HG02678 (cell line): ENCODE results near the gene TCP11L2.

ENCODE experiments used
- ATAC-seq: cut with Tn5 transposase; IDR thresholded peaks from one replicate; pipeline ENCODE4 v1.9.1; 2021; ENCODE audit warnings: mild to moderate bottlenecking, moderate library complexity; ENCODE audit not compliant: unreplicated experiment

Gene TCP11L2

DNA sequence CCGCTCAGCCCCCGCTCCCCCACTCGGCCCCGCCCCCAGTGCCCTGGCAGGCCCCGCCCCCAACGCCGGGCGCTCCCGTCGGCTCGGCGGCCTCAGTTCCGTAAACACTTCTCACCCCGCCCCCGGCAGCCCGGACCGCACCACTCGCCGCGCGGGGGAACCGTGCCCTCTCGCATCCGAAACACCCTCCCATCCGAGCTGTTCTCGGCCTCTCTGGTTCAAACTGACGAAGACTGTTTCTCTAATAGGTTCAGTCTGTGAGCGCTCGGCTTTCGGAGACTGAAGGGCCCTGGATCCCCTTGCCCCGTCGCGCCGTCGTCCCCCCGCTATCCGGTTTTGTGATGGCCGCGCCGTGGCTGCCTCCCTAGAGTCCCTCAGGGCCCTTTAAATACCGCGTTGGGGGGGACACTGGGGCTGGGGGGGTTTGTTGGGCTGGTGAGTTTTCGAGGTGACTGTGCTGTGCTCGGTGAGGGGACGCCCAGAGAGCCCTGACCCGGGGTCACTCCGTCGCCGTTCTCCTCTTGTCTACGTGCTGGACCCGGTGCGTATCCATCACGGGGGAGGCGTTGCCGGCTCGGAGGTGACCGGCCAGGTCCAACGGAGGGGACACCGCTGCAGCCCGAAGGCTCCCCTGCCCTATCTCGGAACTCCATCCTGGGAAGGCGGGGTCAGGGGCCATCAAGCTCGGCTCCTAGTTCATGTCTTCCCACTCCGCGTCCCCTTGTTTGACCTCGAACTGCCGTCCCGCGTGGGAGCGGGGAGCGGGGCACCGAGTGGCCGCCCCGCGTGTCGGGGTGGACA, at the start of gene TCP11L2:
TCP11L2 (plus strand) TSS at position 333 of the 801 bp plus-strand sequence. CDS start 8,343 bp downstream, outside the sequence.
- ATAC-seq = peak; percentile 64

DNA sequence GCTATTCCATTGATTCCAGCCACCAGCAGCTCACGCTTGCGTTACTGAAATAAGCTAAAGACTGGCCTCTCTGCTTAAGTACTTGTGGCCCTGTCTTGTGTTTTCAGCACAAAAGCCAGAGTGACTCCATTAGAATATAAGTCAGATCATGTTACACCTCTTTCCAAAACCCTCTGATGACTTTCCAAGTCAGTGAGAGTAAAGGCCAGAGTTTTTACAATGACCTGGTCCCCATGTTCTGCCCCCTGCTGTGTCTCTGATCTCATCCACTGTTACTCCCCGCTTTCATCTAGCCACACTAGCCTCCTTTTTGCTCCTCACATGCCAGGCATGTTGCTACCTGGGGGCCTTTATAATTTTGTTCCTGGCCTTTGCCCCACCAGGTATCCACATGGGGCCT, 47.8 kb upstream of the TCP11L2 start:
- ATAC-seq = no peak

- ATAC-seq = no peak
Measured at GRCh38 chr12:106255493-106255892, 47.0 kb upstream of the TCP11L2 start.

DNA sequence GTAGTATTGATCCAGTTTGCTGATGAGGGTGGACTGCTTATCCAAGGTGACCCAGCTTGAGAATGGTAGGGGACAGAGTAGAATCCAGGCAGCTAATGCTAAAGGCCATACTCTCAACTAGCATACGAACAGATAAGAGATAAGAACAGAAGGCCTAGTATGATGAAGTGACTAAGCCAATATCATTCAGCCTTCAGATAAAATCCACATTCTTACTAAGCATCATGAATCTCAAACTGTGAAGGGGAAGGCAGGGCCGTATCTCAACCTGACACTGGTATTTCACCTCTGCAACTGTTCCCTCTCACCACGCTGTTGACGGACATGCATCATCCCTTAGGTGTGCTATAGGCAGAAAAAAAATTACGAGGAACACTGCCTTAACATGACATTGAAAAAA, 46.6 kb upstream of the TCP11L2 start:
- no peak for ATAC-seq

GRCh38 chr12:106256524-106256923, 46.0 kb upstream of the TCP11L2 start:
- ATAC-seq = no peak

- no peak for ATAC-seq
Measured at GRCh38 chr12:106258226-106258625, 44.3 kb upstream of the TCP11L2 start.

GRCh38 chr12:106258935-106259334, 43.6 kb upstream of the TCP11L2 start:
- no peak for ATAC-seq

DNA sequence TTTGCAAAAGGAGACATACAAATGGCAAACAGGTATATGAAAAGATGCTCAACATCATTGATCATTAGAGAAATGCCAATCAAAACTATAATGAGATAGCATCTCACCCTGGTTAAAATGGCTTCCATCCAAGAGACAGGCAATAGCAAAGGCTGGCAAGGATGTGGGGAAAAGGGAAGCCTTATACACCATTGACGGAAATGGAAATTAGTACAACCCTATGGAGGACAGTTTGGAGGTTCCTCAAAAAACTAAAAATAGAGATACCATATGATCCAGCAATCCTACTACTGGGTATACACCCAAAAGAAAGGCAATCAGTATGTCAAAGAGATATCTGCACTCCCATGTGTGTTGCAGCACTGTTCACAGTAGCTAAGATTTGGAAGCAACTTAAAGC, 37.4 kb upstream of the TCP11L2 start:
- ATAC-seq = no peak

GRCh38 chr12:106267535-106267934, 35.0 kb upstream of the TCP11L2 start:
- ATAC-seq = no peak

DNA sequence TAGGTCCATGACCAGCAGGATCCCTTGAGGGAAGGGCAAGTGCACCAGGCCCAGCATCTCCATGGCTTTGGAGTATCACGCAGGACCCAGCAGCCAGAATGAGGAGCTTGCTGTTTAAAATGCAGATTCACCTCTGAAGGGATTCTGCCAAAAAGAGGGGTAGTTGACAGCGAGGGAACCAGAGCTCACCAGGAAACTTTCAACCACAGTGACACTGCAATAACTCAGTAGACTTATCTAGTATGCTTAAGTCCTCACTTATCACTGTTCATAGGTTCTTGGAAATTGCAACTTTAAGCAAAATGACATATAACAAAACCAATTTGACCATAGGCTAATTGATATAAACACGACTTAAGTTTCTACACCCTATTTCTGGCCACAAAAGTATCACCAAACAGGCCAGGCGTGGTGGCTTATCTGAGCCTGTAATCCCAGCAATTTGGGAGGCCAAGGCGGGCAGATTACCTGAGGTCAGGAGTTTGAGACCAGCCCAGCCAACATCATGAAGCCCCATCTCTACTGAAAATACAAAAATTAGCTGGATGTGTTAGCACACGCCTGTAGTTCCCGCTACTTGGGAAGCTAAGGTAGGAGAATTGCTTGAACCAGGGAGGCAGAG, 33.3 kb upstream of the TCP11L2 start:
- no peak for ATAC-seq

GRCh38 chr12:106271575-106272505, 30.7 kb upstream of the TCP11L2 start:
- no peak for ATAC-seq

DNA sequence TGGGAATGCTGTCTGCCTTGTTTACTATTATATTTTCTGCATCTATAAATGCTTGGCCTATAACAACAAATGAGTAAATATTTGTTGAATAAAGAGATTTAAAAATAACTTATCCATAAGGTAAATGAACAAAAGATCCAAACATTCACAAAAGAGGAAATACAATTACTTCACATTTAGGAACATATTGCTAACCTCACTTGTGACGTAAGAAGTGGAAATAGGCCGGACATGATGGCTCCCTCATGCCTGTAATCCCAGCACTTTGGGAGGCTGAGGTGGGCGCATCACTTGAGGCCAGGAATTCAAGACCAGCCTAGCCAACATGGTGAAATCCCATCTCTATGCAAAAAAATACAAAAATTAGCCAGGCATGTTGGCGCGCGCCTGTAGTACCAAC, 29.0 kb upstream of the TCP11L2 start:
- no peak for ATAC-seq

GRCh38 chr12:106274012-106274411, 28.5 kb upstream of the TCP11L2 start:
- ATAC-seq = no peak

DNA sequence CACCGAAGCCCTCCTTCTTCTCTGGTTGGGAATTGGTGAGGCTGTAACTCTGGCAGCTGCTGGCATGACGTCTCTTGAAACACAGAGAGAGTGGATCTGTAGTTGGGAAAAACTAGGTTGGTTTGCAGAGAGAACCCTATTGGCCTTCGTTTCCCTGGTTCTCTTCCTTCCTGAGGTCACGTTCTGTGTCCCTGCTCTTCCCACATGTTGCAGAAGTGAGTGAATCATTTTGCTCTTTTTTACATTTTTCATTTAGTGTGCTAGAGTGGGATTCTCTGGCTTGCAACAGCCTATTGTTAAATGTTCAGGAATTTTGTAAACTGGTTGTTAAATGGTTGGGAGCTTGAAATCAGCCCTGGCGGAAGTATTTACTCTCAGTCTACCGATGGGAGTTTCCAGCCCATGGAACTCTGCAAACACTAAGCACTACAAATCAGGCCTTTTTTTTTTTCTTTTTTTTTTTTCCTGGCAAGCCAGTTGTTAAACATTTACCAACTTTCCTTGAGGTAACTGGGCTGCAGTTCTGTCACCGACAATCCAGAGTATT, 27.9 kb upstream of the TCP11L2 start:
- ATAC-seq = no peak

- no peak for ATAC-seq
Measured at GRCh38 chr12:106275458-106275857, 27.1 kb upstream of the TCP11L2 start.

GRCh38 chr12:106276032-106276740, 26.3 kb upstream of the TCP11L2 start:
- peak; percentile 64 for ATAC-seq

GRCh38 chr12:106280106-106280505, 22.4 kb upstream of the TCP11L2 start:
- no peak for ATAC-seq

DNA sequence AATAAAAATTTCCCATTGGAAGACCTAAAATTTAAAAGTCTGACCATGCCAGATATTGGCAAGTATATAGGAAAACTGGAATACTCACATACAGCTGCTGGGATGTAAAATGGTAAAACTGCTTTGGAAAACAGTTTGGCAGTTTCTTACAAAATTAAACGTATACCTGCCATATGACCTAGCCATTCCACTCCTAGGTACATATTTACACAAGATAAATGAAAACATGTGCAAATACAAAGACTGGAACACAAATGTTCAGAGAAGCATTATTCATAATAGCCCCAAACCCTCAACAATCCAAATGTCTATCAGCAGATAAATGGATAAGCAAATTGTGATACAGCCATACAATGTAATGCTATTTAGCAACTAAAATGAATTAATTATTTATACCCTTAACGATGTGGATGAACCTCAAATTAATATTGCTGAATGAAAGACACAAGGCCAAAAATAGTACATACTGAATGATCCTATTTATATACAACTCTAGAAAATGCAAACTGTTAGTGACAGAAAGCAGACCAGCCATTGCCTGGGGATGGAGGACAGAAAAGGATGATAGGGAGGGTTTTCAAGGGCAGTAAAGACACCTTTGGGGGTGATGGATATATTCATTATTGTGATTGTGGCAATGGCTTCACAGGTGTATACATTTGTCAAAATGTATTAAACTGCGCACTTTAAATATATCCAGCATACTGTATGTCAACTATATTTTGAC, 21.3 kb upstream of the TCP11L2 start:
- ATAC-seq = no peak

DNA sequence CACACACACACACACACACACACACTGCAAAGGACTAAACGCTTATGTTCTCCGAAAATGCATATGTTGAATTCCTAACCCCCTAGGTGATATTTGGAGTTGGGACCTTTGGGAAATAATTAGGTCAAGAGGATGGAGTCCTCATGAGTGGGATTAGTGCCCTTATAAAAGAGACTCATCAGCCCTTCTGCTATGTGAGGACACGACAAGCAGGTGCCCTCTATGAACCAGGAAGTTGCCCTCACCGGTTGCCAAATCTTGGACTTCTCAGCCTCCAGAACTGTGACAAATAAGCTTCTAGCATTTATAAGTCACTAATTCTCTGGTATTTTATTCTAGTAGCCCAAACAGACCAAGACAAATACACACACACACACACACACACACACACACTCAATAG, 20.7 kb upstream of the TCP11L2 start:
- ATAC-seq = no peak
